Cerebellar cortex (tissue), 1 donor: ENCODE data around the gene PDAP1.

Experiments used
- DNase-seq: peaks from one replicate; pipeline ENCODE4 v3.0.0-alpha.2; 2015; ENCODE audit warnings: low spot score

Gene PDAP1

DNA sequence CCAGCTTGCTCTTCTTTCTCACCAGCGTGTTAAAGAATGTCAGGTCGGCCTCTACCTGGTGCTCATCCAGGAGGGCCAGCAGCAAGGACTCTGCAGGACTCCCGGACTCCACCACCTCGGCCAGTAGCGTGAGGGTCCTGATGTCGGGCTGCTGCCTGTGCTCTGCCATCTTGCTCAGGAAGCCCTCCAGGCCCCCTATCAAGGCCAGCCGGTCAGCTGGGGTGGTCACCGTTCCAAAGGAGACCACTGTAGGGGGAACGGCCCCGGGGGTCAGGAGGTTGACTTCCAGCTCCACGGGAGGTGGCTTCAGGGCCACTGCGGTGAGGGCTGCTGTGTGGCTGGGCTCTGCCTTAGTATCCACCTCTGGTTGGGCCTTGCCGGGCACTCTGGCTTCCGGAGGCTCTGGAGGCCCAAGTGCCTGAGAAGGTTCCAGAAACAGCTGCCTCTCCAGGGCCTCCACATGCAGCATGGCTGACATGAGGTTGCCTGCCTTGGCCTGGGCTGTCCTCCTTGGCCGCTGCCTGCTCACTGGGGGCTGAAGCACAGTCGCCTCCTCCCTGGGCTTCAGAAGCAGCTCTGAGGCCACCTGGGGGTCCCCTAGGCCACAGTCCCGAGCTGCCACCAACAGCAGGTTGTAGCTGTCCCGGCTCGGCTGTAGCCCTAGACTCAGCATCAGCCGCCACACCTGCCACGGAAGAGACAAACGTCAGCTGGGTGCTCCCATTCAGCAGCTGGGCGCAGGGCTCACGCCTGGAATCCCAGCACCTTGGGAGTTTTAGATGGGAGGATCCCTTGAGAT lies 16.7 kb upstream of the PDAP1 start:
- DNase-seq = no peak

DNA sequence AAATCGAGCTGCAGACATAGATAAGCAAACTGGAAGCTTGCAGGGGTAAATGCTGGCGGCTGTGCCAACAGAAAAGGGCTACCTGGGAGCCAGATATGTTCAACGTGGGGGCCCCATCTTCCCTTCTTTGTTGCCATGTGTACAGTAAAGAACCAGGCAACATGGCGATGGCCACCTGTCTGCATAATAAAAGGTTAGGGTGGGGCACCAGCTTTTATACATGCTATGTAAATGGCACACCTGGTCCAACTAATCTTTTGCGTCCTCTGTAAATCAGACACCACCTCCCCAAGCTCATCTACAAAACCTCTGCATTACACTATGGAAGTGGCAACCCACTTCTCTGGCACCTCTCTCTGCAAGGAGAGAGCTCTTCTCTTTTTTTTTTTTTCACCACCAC lies 14.2 kb upstream of the PDAP1 start:
- no peak for DNase-seq

DNA sequence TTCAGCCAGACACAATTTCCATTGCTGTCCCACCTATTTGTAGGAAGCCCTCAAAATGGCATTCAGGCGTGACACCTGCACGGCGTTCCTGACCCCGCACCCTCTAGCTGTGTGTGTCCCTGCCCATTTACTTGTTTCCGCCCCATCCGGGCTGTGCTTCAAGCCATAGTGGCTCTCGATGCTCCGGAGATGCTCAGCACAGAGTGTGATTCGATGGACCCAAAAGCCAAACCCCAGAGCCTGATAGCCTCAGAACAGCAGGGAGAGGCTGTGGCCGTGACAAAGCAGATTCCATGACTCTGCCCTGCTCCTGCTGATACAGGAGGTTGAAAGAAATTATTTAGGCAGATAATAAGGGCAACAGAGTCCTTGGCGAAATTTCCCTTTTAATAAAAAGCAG lies 13.8 kb upstream of the PDAP1 start:
- DNase-seq = no peak

DNA sequence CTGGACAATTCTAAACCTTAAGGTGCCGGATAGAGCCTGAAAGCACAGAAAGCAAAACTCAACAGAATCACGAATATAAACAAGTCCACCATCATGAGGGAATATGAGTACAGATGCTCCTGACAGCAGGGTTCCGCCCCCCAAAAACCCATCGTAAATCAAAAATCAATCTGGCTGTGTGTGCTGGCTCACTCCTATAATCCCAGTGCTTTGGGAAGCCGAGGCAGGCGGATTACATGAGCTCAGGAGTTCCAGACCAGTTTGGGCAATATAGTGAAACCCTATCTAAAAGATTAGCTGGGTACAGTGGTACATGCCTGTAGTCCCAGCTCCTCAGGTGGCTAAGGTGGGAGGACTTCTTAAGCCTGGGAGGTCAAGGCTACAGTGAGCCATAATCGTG lies 12.6 kb upstream of the PDAP1 start:
- DNase-seq = no peak

DNA sequence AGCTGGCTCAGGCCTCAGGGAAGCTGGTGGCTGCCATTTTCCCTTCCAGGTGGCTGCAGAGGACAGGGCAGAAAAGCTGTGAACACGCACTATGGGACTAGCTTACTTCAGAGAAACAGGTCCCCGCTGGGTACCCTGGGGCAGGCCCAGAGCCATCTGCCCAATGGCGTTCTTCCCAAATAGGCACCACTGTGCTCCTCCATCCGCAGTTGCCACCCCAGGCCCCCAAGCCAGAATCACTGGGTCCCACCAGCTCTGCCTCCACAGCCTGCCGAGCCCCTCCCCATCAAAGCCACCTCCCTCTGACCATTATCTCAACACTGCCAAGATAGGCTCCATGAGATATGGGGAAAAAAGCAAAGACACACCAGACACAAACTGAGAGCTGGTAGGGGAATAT lies 11.8 kb upstream of the PDAP1 start:
- no peak for DNase-seq

DNA sequence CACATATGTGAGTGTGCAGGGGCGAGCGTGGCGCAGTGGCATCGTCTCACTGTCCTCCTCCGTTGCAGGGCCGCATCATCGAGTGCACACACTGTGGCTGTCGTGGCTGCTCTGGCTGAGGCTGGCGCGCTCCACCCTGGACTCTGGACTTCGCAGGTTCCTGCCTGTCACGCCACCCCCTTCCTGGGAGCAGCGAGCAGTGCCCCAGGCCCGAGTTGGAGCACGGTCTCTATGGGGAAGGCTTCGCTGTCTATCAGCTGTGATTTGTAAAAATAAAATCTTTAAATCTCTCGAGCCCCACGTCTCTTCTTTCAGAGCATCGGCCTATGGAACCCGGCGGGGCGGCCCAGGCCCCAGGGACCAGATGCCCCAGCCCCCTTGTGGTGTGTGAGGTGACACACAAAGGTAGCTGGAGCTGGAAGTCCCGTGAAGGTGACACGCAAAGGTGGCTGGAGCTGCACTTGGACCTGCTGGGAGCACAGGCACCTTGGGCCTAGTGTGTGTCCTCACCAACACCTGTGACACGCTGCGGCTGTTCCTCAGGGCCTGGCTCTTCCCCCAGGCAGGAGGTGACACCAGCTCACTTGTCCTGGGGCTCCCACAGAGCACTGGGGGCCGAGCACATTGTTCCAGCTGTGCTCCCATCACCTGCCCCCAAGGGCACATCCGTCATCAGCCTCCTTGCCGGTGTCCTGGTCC lies 11.1 kb upstream of the PDAP1 start:
- DNase-seq = no peak

DNA sequence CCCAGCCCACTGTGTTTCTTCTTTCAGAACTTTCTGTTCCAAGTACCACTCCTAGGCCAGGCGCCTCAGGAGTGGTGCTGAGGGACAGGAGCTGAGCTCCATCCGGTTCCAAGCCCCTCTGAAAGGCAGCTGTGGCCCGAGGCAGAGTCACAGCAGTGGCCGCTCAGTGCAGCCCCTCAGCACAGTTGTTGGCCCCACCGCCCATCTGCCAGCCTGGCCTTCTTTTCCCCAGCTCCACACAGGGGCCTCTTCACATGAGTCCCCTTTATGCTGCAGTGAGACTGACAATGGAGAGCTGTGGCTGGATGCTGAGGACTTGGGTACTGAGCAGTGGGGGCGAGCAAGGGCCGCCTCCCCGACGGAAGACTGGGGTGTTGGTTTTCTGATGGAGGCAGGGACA lies 9.9 kb upstream of the PDAP1 start:
- DNase-seq = no peak

DNA sequence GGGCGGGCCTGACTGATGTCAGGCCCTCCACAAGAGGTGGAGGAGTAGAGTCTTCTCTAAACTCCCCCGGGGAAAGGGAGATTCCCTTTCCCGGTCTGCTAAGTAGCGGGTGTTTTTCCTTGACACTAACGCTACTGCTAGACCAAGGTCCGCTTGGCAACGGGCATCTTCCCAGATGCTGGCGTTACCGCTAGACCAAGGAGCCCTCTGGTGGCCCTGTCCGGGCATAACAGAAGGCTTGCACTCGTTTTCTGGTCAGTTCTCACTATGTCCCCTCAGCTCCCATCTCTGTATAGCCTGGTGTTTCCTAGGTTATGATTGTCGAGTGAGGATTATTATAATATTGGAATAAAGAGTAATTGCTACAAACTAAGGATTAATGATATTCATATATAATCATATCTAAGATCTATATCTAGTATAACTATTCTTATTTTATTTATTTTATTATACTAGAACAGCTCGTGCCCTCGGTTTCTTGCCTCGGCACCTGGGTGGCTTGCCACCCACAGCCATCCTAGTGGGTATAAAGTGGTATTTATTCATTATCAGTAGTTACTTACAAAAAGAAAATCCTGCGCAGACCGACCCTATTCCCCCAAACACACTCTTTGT lies 7.2 kb upstream of the PDAP1 start:
- DNase-seq = peak; percentile 72

DNA sequence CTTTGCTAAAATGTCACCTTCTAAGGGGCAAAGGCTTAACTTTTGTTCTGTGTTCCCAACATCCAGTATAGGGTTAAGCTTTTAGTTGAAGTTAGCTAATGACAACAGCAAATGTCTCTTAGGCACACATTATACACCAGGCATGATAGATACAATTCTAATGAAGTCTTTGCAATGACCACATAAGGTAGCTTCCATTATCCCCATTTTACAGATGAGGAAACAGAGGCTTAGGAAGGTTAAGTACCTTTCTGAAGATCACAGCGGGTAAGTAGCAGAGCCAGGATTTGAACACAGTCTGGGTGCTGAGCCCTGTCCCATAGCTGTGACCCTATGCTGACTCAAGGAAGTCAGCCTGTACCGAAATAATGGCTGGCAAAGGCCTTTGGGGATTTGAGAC lies 2.2 kb upstream of the PDAP1 start:
- DNase-seq = no peak

DNA sequence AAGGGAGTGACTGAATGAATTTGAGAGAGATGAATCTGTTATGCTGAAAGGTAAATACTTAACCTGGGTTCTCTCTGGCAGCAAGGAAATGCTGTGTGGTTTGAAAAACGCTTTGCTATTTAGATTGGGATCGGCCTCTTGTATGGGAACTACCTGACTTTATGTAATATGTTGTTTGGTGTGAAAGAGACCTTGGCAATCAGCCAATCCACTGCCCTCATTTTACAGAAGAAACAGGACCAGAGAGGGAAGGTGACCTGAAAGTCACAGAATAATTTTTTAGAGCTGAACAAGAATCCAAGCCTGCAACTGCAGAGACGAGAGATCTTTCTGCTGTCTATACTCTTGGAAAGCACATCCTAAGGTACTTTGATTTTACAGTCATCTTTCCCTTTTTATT lies 1.4 kb upstream of the PDAP1 start:
- DNase-seq = no peak

DNA sequence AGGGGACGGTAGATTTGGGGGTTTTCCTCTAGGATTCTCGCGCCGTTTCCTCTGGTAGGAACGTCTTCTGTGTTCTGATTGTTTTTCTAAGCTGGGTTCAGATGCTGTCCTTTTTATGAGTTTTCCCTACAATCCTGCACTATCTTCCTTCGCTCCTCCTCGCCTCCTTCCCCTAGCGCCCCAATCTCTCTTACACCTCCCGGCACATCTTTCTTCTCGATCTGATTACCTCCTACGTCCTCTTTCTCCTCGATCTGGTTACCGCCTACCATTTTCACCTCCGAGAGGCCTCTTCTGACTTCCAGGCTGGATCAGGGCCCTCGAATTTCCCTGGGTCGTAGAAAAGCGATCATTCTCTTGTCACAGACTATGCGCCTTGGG lies 785 bp upstream of the PDAP1 start:
- no peak for DNase-seq

DNA sequence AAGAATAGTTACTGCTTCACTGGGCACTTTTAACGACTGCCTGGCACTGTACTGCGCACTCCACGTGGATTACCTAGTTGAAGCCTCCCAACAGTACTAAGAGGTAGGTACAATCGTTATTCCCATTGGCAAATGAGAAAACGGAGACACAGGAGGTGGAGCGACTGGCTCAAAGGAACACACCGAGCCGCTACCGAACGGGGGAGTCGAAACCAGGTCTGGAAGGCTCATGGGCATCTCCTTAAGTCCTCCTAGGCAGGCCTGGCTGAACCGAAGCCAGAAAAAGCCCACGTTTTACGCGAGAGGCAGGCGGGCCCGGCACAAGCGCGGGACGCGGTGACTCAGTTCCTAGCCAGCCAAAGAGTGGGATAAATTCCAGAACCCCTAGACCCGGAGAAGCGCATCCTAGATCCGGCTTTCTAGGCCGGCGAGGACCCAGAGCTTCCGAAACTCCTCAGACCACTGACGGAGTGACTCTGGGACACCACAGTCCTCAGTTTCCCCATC lies 472 bp downstream of the PDAP1 start:
- peak; percentile 24 for DNase-seq

DNA sequence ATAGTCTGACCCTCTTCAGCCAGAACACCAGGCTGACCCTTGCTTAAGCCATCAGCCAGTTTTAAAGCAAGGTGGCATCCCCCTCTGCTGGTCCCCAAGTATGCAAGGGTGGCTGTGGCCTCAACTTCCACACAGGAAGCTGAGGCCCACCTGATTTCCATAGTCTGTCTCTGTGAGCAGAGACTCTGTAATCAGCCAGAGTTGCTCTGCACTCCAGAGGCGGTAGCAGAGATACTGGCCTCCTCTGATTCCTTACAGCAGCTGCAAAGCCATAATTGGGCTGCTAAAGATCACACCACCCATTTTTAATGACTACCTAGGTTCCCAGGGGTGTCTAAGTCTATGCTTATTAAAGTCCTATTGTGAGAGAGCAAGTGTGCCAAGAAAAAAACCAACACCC lies 1.8 kb downstream of the PDAP1 start:
- DNase-seq = no peak

DNA sequence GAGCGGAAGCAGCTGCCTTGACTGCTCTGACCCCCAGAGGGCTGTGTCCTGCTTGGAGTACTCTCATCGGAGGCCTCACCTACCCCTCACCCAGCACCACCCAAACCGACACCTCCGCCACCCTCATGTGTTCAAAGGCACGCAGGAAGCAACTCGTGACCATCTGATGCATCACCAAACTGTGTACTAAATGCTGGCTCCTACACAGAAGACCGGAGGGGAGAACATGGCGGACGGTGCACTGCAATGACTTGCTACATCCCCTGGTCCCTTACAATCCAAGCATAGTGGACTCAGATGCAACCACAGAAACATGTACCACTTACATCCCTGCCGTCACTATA lies 3.4 kb downstream of the PDAP1 start:
- DNase-seq = no peak

DNA sequence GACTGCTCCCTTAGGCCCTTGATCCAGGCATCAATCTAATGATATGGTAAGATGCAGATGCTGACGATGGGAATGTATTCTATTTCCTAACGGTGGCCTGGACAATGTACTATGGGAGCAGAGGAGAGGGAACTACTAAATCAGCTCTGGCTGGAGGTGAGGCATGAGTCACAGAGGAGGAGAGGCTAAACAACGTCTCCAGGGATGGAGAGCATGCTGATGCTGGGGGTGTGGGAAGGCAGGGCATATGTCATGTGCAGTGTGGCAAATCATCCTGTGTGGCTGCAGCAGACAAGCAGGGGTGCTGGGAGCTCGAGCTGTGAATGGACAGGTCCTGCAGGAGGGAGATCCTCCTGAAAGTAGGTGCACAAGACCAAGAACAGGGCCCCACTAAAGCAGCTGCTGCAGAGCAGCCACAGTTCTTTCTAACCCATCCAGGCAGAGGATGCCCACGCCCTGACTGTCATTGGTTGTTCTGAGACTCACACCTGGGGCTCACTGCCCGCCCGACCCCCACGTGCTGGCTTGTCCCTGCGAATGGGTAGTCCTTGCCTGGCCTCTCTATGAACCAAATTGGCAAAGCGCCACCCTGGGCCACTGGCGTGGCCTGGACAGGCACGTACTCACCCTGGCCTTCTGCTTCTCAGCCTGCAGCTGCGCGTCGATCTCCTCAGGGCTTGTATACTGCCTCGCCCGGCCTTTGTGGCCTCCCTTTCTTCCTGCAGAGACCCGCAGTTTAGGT lies 4.0 kb downstream of the PDAP1 start:
- no peak for DNase-seq

DNA sequence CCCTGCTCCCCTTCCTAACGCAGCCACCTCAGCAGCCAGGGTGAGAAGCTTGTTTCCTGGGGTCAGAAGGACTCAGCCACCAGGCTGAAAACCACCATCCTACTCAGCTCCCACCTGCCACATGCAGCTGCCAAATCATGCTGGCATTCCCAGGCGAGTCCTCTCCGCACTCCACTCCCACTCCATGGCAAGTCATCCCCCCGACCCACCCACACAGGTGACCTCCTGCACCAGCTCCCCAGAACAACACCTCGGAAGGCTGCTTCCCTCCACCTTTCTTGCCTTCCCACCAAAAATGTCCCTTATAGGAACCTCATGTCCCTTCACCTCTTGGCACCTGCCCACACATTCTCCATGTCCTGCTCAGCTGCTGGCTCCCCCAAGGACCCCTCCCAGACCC lies 4.6 kb downstream of the PDAP1 start:
- DNase-seq = no peak

DNA sequence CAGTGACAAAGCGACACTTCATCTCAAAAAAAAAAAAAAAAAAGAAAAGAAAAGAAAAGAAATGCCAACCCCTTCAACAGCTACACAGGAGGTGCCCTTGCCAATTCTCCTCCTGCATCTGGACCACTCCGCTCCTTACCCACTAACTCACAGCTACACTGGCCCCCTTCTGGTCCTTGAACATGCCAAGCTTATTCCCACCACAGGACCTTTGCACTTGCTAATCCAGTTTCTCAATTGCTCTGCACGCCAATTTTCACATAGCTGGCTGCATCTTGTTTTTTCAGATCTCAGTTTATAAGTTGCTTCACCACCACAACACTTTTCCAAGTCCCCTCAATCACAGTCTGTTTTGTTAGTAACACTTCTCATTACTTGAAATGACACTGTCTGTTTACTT lies 5.5 kb downstream of the PDAP1 start:
- no peak for DNase-seq

DNA sequence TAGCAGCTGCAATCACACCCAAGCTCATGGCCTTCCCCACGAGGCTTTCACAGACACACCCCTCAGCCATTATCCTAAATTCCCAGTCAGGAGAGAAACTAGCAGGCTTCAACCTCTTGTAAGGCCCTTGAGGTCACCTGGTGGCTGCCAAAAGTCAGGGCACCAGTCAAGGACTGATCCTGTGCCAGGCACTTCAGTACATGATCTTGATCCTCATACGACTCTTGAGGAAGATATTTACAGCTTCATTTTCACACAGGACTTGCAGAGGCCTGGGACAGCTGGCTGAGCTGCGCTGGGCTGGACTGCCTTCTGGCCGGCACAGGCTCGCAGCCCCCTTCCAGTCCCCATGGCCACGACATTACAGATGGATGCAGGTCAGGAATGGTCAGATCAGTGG lies 8.8 kb downstream of the PDAP1 start:
- no peak for DNase-seq

DNA sequence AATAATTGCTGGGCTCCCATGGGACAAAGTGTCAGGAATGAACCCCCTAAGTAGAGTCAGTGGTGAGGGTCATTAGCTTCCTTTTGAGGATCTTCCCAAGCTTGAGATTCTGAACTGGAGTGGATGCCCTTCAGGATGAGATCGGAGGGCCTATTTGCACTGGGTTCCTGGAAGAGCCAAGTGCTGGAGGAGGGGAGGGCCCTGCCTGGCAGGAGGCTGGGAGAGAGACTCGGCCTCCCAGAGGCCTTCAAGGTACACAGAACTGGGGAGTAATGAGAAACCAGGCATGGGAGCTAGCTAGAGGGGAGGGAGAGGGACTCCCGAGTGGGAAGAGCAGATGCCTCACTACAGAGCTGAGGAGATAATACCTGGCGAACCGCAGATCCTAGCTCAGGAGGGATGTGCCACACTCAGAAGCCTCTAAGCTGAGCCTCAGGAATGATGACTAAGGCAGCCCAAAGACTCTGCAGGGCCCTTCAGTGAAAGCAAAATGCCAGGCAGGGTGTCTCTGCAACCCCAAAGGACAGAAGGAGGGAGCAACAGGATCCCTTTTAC lies 9.4 kb downstream of the PDAP1 start:
- no peak for DNase-seq

DNA sequence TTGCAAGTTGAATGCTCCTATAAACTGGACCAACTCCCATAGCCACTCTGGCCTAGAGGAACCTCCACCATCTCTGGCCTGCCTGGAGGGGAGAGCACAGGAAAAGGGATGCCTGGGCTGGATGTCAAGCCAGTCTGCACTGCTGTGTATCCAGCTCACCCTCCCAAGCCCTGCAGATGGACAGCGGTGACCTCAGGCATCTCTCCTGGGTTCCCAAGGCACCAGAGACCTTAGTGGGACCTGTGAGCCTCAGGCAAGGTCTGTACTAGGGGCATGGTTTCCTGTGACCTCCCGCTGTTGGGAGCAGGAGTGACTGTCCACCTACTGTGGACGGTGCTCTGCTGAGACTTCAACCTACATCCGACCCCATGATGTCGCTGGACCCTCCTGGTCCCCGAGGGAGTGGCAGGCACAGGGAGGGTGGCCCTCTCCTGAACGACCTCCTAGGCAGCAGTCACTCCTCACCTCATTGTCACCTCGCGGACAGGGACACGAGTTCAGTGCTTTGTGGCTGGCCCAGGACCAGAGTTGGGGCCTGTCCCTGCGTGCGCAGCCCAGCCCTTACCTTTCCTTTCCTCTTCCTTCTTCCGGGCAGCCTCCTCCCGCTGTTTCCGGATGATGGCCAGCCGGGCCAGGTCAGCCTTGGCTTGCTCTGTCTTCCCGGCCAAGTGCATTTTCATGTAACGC lies 11.0 kb downstream of the PDAP1 start:
- DNase-seq = peak; percentile 25

DNA sequence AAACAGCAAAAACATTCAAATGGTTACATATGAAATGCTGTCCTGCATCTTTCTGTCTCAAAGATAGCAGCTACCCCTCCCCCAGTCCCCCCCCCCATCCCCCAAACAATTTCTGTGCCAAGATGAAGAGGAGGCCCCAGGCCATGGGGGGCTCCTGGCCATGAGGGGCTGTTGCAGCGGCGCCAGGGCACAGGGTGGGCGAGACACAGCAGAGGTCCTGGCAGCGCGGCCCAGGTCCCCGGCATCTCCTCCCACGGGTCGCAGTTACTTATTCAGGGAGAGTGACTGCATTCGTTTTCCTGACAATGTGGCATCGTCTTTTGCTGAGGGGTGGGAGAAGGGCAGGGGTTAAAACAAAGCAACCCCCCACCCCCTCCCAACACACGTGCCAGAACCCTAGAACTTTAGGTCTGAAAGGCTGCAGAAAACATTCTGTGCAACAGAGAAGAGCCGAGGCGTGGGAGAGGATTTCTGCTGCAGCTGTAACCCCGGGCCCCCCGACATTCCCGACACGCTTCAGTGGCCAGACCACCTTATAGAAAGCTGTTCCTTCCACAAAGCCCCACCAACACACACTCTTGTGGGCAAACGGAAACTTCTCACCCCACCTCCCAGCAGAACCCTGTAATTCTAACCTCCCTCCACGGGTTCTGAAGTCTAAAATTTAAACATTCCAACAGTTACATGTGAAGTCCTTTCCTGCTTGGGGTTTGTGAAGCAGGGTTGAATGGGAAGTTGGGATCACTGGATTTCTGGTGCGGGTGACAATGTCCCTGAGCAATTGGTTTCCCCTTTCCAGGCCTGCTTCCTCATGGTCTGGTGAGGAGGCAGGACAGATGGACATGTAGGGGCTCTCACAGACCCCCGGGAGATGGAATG lies 11.7 kb downstream of the PDAP1 start:
- DNase-seq = no peak
